Testis (tissue), 2 donors: ENCODE measurements around the gene FAXC.

Source experiments
- CTCF ChIP-seq, 3 experiments: fragments of 450-650 bp in 2 of 3; fragments of 200-600 bp in 1 of 3; sonication (generic) in 1 of 3; IDR thresholded peaks; one replicate each; pipeline ENCODE4 v1.5.1; 2016 to 2019; ENCODE audit warnings: antibody characterized with exemption in 3 of 3, mild to moderate bottlenecking in 2 of 3, moderate library complexity in 1 of 3
- POLR2A ChIP-seq: fragments of 450-650 bp; IDR thresholded peaks from one replicate; pipeline ENCODE4 v1.6.1; 2017; ENCODE audit warnings: antibody characterized with exemption, mild to moderate bottlenecking, moderate library complexity

GRCh38 chr6:99384507-99384906 is 35.0 kb upstream of the FAXC start:
- TF ChIP-seq CTCF (IDR thresholded peaks at IDR 0.05), result no peak
- no peak for TF ChIP-seq POLR2A
